GM19043 (cell line): ENCODE results near the gene TRIM5.
"Not testable (repeated sequence)": the region's sequence is repeated elsewhere in the genome, so short reads cannot be mapped to it uniquely, and the experiment has no call there.

ENCODE experiments used
- ATAC-seq: cut with Tn5 transposase; IDR thresholded peaks from one replicate; pipeline ENCODE4 v1.9.1; 2021; ENCODE audit warnings: low read depth; ENCODE audit not compliant: unreplicated experiment

The TRIM5 gene

DNA sequence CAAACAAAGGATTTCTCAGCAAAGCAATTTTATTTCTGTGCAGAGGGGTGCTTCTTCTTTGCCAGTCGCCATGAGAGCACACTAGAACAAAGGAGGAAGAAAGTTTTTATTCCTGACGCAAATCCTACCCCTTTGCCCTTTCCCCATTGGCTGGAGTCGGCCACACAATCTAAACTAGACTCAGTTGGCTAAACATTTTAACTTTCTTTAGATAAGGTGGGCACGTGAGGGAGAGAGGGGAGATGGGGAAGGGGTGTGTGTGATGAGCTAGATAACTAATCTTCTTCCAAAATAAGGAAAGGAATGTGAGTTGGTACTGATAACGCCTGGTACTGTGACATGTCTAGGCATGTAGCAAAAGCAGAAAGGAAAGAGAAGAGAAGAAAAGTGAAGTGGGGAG is 5.3 kb upstream of the TRIM5 start:
- no peak for ATAC-seq

- ATAC-seq = peak; percentile 65
Measured at GRCh38 chr11:5689551-5689983, 4.7 kb upstream of the TRIM5 start, which contains the start of gene TRIM22. TRIM22 (plus strand) TSS chr11:5689790; CDS start chr11:5696233, 6,443 bp downstream.

DNA sequence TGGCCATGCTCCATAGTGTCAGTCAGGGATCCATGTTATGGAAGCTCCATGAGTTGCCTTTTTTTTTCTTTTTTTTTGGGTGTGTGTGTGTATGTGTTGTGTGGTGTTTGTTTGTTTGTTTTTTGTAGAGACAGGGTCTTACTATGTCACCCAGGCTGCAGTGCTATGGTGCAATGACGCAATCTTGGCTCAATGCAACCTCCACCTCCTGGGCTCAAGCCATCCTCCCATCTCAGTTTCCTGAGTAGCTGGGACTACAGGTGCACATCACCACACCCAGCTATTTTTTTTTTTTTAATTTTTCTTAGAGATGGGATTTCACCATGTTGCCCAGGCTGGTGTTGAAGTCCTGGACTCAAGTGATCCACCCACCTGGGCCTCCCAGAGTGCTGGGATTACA is 3.6 kb upstream of the TRIM5 start:
- ATAC-seq = no peak

DNA sequence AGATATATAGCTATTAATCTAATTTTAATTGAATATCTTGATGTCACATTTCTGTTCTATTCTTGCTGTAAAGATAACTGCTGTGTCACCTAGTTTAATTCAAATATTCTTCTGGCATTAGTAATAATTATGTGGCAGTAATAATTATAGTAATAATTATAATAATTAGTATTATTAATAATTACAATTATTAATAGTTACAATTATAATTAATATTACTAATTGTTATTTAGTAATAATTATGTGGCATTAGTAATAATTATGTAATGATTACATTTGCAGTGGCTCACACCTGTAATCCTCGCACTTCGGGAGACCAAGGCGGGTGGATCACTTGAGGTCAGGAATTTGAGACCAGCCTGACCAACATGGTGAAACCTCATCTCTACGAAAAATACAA is 1.6 kb upstream of the TRIM5 start:
- ATAC-seq = no peak

DNA sequence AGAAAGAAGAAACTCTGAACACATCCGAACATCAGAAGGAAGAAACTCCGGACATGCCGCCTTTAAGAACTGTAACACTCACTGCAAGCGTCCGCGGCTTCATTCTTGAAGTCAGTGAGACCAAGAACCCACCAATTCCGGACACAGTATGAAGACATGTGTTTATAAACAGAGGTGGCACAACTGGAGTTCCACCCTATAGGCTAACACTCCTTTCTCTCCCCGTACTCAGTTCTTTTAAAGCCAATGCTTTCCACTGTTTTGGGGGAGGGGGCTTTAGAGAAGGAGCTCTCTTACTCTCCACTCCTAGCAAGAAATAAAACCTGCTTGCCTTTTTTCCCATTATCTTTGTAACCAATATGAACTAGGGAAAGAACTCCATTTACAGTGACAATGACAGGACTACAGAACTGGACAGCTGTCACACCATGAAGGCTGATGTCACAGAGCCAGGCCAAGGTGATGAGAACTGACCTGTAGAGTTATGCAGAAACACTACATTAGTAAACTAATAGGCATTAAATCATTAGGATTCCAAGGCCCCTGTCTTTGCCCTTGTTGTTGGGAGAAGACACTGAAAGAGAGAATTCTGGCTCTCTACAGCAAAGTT is 733 bp downstream of the TRIM5 start:
- ATAC-seq = peak; percentile 16

DNA sequence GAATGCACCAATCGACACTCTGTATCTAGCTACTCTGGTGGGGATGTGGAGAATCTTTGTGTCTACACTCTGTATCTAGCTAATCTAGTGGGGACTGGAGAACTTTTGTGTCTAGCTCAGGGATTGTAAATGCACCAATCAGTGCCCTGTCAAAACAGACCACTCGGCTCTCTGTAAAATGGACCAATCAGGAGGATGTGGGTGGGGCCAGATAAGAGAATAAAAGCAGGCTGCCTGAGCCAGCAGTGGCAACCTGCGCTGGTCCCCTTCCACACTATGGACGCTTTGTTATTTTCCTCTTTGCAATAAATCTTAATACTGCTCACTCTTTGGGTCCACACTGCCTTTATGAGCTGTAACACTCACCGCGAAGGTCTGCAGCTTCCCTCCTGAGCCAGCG is 1.3 kb downstream of the TRIM5 start:
- not testable (repeated sequence) for ATAC-seq

- ATAC-seq = not testable (repeated sequence)
Measured at GRCh38 chr11:5682890-5683441, 1.9 kb downstream of the TRIM5 start.

DNA sequence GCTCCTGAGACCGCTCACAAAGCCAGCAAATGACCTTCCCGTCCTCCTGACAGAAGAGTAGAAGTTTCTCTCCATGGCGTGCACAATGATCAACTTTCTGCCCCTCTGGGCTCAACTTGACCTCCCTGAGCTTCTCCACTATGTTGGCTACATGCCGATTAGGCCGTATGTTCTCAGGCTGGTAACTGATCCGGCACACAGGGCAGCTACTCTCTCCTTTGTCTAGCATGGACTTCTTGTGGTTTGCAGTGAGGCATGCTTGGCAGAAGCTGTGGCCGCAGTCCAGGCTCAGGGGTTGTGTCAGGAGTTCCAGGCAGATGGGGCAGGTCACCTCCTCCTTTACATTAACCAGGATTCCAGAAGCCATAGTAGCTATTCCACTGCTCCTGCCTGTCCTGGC is 5.1 kb downstream of the TRIM5 start:
- no peak for ATAC-seq

- ATAC-seq = no peak
Measured at GRCh38 chr11:5674391-5674790, 10.5 kb downstream of the TRIM5 start.

DNA sequence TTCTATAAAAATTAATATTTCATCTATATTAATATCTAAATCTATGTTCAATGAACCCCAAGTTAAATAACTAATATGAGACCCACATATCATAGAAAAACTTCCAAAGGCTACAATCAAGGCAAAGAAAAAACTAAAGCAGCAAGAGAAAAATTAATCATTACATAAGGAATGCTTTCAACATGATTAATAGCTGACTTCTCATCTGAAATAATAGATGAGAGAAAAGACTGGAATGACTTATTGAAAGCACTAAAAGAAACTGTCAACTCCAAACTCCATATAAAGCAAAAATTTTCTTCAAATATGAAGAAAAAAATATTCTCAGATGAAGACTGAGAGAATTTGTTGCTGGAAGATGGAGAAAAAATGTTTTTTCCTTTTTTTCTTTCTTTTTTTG is 13.0 kb downstream of the TRIM5 start:
- no peak for ATAC-seq

GRCh38 chr11:5666402-5666793 is 18.5 kb downstream of the TRIM5 start:
- ATAC-seq = no peak

GRCh38 chr11:5665746-5666401 is 19.0 kb downstream of the TRIM5 start:
- ATAC-seq = no peak

GRCh38 chr11:5665051-5665570 is 19.8 kb downstream of the TRIM5 start:
- no peak for ATAC-seq

DNA sequence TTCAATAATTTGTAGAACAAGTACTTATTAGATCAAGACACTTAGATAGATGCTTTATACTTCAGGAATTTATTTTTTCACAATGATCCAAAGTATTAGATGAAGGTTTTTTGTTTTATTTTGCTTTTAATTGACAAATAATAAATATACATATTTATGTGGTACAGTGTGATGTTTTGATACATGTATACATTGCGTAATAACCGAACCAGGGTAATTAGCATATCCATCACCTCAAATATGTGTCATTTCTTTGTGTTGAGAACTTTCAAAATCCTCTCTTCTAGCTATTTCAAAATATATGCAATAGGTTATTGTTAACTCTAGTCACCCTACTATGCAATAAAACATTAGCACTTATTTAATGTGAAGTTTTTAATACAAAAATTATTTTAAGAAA is 21.4 kb downstream of the TRIM5 start:
- ATAC-seq = no peak

- ATAC-seq = no peak
Measured at GRCh38 chr11:5658318-5658717, 26.6 kb downstream of the TRIM5 start.

- not testable (repeated sequence) for ATAC-seq
Measured at GRCh38 chr11:5656956-5657355, 27.9 kb downstream of the TRIM5 start.

DNA sequence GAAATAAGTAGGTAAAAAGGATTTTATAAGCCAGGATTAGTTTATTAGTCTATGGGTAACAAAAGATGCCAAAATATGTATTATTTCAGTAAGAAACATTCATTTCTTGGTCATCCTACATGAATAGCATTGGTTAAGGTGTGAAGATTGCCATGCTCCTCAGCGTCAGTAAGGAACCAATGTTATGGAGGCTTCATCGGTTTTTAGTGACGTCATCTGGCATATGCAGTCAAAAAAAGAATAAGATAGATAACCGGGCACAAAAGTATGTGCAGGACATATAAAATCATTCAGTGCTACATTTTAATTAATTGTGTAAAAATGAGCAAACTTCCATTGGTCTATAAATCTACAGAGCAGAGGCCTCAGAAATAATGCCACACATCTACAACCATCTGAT is 29.4 kb downstream of the TRIM5 start:
- no peak for ATAC-seq

DNA sequence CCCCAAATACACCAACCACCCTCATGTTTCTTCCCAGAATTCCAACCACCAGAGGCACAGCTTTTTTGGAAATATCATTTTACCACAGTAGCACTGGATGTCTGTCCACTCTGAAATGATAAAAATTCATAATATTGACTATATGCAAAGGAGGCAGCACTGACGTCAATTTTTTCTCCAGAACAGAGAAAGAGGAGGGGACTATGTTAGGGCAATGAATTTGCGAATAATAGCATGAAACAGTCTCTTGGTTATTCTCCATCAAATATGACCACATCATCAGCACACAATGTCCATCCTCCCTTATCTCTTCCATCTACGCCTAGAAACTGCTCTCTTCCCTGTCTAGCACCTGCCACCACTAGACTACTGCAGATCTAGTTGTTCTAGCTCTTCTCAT is 38.7 kb downstream of the TRIM5 start:
- ATAC-seq = no peak

- no peak for ATAC-seq
Measured at GRCh38 chr11:5643585-5643984, 41.3 kb downstream of the TRIM5 start.

- no peak for ATAC-seq
Measured at GRCh38 chr11:5639953-5640352, 44.9 kb downstream of the TRIM5 start.

- ATAC-seq = peak; percentile 94
Measured at GRCh38 chr11:5631969-5632635, 52.8 kb downstream of the TRIM5 start.
